Activated CD8-positive, alpha-beta memory T cell treated with anti-CD3 and anti-CD28 coated beads for 4 hours (primary cell): ENCODE results near the gene STAG2.
"Not testable (repeated sequence)": the region's sequence is repeated elsewhere in the genome, so short reads cannot be mapped to it uniquely, and the experiment has no call there.

Source experiments
- DNase-seq, 2 donors: peaks; one replicate each; pipeline ENCODE4 v3.0.0-alpha.2; 2020; ENCODE audit warnings: low read depth in 2 of 2

The STAG2 gene

DNA sequence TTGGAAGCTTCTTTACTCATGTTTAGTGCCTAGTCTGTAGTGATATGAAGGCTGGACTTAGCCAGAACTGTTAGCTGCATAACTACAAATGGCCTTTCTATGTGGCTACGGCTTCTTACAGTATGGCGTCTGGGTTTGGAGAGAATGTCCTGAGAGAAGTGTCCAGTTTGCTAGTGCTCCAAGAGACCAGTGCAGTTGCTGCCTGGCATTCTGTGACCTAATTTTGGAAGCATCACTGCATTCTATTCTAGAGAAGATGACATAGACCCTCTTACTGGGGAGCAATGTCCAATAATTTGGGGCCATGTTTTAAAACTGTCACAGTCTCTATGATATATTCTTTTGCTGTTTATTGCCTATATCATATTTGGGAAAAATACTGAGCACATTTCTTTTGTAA is 74.2 kb downstream of the STAG2 start:
- DNase-seq = no peak

- DNase-seq = no peak
Observed at GRCh38 chrX:124042042-124042441, 80.5 kb downstream of the STAG2 start.

DNA sequence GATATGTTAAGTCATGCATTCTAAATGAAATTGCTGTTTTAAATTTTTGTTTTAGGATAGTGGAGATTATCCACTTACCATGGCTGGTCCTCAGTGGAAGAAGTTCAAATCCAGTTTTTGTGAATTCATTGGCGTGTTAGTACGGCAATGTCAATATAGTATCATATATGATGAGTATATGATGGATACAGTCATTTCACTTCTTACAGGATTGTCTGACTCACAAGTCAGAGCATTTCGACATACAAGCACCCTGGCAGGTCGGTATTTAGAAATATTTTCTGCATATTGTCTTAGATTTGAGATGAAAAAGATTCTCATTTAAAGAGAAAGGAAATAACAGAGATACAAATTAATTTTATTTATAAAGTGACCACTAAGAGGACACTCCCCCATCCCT is 83.6 kb downstream of the STAG2 start:
- no peak for DNase-seq

DNA sequence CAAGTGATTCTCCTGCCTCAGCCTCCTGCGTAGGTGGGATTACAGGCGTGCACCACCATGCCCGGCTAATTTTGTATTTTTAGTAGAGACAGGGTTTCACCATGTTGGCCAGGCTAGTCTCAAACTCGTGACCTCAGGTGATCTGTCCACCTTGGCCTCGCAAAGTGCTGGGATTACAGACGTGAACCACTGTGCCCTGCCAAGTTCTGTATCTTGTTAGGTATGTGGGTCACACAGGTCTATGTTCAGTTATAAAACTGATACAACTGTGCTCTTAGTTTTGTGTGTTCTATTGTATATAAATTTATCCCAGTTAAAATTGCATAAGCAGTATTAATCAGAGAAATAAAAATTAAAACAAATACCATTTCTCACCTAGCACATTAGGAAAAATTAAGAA is 122.9 kb downstream of the STAG2 start:
- not testable (repeated sequence) for DNase-seq

DNA sequence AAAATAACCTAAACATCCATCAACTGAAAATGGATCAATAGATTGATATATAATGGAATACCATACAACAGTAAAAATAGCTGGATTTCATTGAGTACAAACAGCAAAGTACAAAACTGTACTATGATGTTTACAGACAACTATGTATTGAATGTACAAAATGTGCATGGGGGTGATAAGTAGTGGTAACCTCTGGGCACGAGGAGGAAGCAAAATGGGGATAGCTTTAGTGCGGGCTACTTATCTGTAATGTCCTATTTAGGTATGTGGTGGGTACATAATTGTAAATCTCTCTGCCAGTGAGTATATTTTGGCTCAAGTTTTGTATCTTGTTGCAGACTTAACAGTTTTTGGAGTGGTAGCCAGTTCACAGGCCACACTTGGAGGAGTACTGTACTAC is 123.6 kb downstream of the STAG2 start:
- no peak for DNase-seq

GRCh38 chrX:124086411-124086810 is 124.9 kb downstream of the STAG2 start:
- DNase-seq = no peak

DNA sequence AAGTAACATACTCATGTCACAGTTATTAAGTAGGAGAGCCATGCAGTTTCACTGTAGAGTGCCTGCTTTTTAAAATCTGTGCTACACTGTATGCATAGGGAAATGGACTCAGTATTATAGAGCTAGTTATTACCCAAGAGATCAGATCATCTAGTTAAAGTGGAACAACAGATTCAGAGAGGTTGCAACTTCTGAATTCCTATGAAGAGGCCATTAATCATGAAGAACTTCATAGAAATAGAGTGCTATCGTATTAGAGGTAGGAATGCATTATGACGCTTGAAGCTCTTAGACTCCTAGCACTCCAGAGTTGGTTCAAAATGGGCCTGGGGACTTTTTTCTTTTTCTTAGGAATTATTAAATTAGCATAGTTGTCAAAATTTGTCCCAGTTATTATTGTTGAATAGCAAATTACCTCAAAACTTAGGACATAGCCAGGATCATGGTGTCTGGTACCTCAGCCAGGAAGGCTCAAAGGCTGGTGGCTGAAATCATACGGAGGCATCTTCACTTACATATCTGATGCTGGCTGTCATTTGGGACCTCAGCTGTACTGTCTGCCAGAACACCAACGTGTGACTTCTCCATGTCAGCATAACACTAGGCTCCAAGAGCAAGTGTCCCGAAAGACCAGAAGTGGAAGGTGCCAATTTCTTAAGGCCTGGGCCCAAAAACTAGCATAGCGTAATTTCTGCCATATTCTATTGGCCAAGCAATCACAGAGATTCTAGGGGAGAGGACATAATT is 125.7 kb downstream of the STAG2 start:
- no peak for DNase-seq

GRCh38 chrX:124093222-124093621 is 131.7 kb downstream of the STAG2 start:
- DNase-seq = no peak

- no peak for DNase-seq
Observed at GRCh38 chrX:124097116-124097515, 135.6 kb downstream of the STAG2 start.

- no peak for DNase-seq
Observed at GRCh38 chrX:124098089-124098488, 136.6 kb downstream of the STAG2 start.

DNA sequence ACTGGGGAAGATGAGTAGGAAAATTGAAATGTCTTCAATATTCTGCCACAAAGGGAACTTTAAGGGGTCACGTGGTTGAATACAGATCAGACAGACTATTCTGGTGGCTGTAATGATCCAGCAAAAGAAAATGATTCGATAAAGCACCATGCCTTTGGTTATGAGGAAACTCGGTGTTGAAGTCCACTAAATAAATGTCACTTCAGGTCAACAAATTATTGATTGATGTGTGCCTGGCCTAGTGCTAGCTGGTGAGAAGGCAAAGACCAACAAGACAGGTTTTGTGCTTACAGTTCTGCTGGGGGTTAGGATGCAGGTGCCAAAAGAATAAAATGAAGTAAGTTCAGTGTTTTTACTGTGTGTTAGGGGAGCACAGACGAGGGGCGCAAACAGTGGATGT is 142.5 kb downstream of the STAG2 start:
- DNase-seq = no peak

GRCh38 chrX:124104512-124104911 is 143.0 kb downstream of the STAG2 start:
- DNase-seq = not testable (repeated sequence)

GRCh38 chrX:124113621-124114600 is 152.4 kb downstream of the STAG2 start:
- no peak for DNase-seq

- no peak for DNase-seq
Observed at GRCh38 chrX:124117325-124117724, 155.8 kb downstream of the STAG2 start.

GRCh38 chrX:124125471-124125870 is 164.0 kb downstream of the STAG2 start:
- DNase-seq = no peak

DNA sequence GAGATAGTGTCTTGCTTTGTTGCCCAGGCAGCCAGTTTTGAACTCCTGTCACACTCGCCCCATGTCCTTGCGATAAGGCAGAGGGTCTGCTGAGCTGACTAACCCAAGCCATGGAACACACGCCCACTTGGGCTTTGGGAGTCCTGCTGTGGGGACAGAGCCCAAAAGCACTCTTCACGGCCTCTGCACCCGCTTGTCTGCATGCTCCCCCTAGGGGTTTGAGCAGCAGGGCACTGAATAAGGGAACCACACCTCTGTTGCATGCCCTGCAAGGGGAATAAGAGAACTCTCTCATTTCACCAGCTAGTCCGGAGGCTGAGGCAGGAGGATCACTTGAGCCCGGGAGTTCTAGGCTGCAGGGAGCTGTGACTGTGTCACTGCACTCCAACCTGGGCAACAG is 166.0 kb downstream of the STAG2 start:
- no peak for DNase-seq

DNA sequence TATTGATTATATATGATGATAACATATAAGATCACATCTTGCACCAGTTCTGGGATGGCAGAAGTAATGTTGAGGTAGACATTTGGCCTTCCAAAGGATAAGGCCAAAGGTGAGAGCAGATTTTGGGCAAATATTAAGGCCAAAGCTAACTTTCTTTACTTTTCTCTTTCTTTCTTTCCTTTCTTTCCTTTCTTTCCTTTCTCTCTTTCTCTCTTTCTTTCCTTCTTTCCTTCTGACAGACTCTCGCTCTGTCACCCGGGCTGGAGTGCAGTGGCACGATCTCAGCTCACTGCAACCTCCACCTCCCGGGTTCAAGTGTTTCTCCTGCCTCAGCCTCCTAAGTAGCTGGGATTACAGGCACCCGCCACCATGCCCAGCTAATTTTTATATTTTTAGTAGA is 170.9 kb downstream of the STAG2 start:
- DNase-seq = not testable (repeated sequence)

DNA sequence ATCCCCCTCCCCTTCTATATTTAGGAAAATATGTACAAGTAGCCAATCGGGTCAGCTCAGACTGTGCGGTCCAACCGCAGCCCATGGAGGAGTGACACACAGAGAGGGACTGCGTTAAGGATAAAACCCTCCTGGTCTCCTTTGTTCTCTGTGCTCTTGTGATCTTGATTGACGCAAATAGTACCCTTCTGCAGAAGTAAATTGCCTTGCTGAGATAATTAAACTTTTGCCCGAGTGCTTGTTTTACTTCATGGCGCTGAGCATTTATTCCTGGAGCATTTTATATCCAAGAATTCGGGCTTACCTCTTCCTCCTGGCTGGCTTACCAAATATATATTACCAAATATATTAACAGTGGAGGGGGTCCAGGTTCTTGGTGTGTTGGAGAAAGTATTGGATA is 184.2 kb downstream of the STAG2 start:
- DNase-seq = no peak

DNA sequence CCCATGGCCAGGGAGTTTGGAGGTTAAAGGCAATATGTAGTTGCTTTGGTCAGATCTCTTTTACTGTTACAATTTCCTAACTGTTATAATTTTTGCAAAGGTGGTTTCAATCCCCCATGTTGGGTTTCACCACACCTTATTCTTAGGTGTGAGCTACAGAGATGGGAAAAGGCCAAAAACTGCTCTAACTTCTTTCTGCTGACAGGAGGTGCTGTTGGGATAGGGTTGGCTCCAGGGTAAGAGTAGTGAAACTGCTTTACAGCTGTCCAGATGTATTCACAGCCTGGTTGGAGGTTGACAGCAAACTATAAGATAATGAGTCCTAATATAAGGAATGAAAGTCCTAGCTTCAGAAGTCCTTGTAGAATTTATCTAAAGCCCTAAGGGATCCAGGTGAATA is 189.7 kb downstream of the STAG2 start:
- DNase-seq = no peak
